ENCODE measurements around the gene KIF21B.

The KIF21B gene

DNA sequence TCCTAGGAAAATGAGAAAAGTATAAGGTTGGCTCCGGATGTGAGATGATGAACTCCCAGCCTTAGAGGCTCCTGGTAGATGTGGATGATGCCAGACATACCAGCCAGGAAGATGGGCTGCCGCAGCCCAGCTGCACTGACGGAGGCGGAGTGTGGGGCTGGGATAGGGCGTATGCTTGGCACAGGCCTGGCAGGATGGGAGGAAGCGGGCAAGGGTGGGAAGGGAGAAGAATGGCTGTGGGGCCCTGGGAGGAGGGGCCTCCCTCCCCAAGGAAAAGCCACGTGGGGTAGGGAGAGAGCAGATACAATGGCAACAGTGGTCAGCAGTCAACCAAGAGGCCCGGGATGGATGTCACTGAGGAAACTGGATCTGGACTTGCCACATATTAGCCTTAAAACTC lies 41.3 kb upstream of the KIF21B start:
- no peak overlapping the region for H3K27ac ChIP-seq
- TF ChIP-seq, protein P1, sequence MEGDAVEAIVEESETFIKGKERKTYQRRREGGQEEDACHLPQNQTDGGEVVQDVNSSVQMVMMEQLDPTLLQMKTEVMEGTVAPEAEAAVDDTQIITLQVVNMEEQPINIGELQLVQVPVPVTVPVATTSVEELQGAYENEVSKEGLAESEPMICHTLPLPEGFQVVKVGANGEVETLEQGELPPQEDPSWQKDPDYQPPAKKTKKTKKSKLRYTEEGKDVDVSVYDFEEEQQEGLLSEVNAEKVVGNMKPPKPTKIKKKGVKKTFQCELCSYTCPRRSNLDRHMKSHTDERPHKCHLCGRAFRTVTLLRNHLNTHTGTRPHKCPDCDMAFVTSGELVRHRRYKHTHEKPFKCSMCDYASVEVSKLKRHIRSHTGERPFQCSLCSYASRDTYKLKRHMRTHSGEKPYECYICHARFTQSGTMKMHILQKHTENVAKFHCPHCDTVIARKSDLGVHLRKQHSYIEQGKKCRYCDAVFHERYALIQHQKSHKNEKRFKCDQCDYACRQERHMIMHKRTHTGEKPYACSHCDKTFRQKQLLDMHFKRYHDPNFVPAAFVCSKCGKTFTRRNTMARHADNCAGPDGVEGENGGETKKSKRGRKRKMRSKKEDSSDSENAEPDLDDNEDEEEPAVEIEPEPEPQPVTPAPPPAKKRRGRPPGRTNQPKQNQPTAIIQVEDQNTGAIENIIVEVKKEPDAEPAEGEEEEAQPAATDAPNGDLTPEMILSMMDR (IDR thresholded peaks at IDR 0.05): no peak
- TF ChIP-seq ZFX (IDR thresholded peaks at IDR 0.05; ENCODE audit: borderline replicate concordance): no peak

DNA sequence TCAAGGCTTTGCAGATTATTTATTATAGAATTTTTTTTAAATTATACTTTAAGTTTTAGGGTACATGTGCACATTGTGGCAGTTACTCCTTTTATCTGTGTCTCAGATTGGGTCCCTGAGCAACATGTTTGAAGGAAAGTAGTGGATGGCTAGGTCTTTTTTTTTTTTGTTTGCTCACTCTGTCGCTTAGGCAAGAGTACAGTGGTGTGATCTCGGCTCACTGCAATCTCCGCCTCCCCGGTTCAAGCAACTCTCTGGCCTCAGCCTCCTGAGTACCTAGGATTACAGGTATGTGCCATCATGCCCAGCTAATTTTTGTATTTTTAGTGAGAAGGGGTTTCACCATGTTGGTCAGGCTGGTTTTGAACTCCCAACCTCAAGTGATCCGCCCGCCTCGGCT lies 39.6 kb upstream of the KIF21B start:
- TF ChIP-seq, protein P1 (IDR thresholded peaks at IDR 0.05): no peak

DNA sequence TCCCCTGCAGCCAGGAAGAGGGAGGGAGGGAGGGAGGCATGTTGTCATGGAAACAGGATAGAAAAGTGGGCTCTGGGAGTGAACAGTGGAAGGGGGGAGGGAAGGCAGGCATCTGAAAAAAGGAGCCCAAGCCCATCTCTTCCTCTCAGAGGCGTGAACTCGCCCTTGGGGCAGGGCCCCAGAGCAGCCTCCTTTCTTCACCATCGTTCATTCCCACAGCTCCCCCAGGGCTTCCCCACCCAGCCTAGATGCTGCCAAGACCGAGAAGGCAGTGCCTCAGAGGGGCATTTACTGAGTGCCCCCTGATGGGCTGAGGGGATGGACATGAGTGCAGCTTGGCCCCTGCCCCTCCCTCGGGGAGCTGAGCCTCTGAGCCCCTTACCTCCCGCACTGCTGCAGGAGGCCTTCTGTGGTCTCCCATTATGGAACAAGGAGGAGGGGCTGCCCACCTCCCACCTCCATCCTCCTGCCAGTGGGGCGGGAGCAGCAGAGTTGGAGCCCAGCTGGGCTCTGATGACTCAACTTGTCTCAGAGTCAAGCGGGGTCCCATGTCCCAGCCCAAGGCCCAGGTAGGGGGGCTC lies 39.1 kb upstream of the KIF21B start:
- TF ChIP-seq, protein P1 (IDR thresholded peaks at IDR 0.05): no peak
- no peak for TF ChIP-seq ZFX (IDR thresholded peaks at IDR 0.05; ENCODE audit: borderline replicate concordance)
- H3K27ac ChIP-seq: no peak overlapping the region

More for the DNA sequence above, 39.6 kb upstream of the KIF21B start:
- H3K27ac ChIP-seq: no peak overlapping the region

DNA sequence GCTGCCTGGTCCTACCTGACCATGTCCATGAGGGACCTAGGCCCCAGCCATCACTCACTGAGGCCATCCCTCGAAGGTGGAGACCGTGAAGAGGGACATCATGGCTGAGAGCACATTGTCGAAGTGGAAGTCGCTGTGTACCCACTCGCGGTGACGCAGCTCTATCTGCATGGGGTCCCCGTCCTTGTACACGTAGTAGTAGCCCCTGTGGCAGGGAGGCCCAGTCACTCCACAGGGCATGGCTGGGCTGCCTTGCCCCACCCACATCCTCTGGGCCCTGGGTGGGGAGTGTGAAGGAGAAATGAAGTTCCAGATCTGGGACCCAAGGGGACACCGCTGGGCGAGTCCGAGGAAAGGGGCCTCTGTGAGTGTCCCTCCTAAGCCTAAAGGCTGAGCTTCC lies 38.4 kb upstream of the KIF21B start:
- TF ChIP-seq ZFX (IDR thresholded peaks at IDR 0.05; ENCODE audit: borderline replicate concordance): no peak
- TF ChIP-seq, protein P1 (IDR thresholded peaks at IDR 0.05): no peak
- H3K27ac ChIP-seq: no peak overlapping the region

DNA sequence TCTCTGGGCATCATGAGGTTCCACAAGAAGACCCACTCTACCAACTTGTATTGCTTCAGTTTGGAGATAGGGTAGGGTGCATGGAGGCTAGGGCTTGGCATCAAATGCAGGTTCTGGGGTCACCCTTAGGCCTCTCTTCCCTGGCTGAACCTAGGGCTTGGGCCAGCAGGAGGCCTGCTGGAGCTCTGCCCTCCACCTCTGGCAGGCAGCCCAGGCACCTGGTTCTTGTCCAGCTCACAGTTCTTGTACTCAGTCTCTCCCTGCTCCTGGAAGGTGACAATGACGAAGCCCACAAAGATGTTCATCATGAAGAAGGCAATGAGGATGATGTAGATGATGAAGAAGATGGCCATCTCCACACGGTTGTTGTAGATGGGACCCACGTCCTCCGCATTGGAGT lies 37.5 kb upstream of the KIF21B start:
- H3K27ac ChIP-seq: no peak overlapping the region
- TF ChIP-seq, protein P1 (IDR thresholded peaks at IDR 0.05): no peak
- TF ChIP-seq ZFX (IDR thresholded peaks at IDR 0.05; ENCODE audit: borderline replicate concordance): no peak

DNA sequence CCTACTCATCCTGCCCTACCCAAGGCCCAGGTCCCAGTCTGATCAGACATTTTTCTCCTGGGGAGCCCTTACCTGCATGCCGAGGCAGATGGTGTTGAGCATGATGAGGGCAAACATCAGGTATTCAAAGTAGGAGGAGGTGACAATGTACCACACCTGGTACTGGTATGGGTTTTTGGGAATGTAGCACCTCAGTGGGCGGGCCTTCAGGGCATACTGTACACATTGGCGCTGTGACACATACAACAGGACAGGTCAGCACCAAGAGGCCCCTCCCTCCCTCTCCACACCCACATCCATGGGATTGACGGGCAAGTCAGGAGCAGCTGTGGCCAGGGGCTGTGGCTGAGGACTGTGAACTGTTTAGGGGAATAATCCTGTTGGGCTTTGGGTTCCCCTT lies 37.1 kb upstream of the KIF21B start:
- no peak overlapping the region for H3K27ac ChIP-seq
- TF ChIP-seq ZFX (IDR thresholded peaks at IDR 0.05; ENCODE audit: borderline replicate concordance): no peak
- TF ChIP-seq, protein P1 (IDR thresholded peaks at IDR 0.05): no peak

DNA sequence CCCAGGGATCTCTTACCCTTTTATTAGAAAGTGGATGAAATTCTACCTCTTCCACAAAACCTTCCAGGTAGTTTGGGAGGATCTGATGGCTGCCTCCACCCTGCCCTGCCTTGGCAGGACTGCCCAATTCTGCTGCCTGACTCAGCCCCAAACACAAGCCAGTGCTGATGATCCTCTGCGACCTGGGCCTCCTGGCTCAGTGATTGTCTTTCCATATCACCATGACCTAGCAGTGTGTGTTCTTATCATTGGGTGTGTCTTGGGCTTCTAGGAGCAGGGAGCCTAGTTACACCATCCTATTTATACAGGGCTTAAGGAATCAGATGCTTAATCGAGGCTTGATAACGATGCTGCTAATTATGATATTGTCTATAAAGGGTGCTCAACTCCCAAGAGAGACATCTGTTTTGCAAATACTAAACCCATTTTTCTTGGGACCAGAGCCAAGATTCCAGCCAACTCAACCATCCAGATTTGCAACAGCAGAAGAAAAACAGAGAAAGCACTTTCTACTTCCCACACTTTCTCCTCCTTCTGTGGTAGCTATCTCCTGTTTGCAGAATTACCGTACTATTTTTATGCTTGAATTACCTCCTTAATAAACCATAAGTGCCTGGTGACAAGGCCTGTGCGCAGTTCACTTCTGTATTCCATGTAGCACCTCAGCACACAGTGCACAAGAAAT lies 36.5 kb upstream of the KIF21B start:
- TF ChIP-seq, protein P1 (IDR thresholded peaks at IDR 0.05): no peak
- TF ChIP-seq ZFX (IDR thresholded peaks at IDR 0.05; ENCODE audit: borderline replicate concordance): no peak
- no peak overlapping the region for H3K27ac ChIP-seq
